Mononuclear cell (primary cell): ENCODE data around the gene HNRNPM. TPM values are rescaled to one million over a fixed set of nuclear protein-coding genes. Genes with fewer than 3 reads are reported as not detected.

Experiments used
- H3K27me3 ChIP-seq: 2 replicates; pipeline ENCODE4 v1.6.0; 2011; ENCODE audit warnings: low read length, control low read depth; ENCODE audit not compliant: insufficient read depth
- H3K4me1 ChIP-seq: 2 replicates; pipeline ENCODE4 v1.5.1; 2011; ENCODE audit warnings: mild to moderate bottlenecking, low read length, control low read depth; ENCODE audit not compliant: insufficient read depth
- H3K4me3 ChIP-seq: 2 replicates; pipeline ENCODE4 v1.5.1; 2011; ENCODE audit warnings: mild to moderate bottlenecking, low read length, moderate library complexity
- H3K9me3 ChIP-seq: 2 replicates; pipeline ENCODE4 v1.5.1; 2011; ENCODE audit warnings: low read depth, mild to moderate bottlenecking, control low read depth, low read length
- total RNA-seq: library from RNA; depleted of rRNA; stranded (reverse); fragments of >200 nt; gene quantifications from one replicate; pipeline ENCODE4 v1.2.3, GENCODE V29; 2012

Gene HNRNPM
- total RNA-seq, 1 donor, result 104 TPM

GRCh38 chr19:8483165-8483564 lies 38.4 kb downstream of the HNRNPM start:
- H3K4me1 ChIP-seq, result peaks cover 62% of the 10 kb centered on the region
- no peaks in the 10 kb centered on the region for H3K9me3 ChIP-seq

GRCh38 chr19:8484331-8484894 lies 39.6 kb downstream of the HNRNPM start:
- peaks cover 69% of the 10 kb centered on the region for H3K4me1 ChIP-seq
- no peaks in the 10 kb centered on the region for H3K27me3 ChIP-seq
- H3K4me3 ChIP-seq, result no peak overlapping the region

More at GRCh38 chr19:8483165-8483564, 38.4 kb downstream of the HNRNPM start:
- Histone ChIP-seq H3K27me3 (no peaks in the 10 kb centered on the region), H3K4me3 (no peak overlapping the region)

DNA sequence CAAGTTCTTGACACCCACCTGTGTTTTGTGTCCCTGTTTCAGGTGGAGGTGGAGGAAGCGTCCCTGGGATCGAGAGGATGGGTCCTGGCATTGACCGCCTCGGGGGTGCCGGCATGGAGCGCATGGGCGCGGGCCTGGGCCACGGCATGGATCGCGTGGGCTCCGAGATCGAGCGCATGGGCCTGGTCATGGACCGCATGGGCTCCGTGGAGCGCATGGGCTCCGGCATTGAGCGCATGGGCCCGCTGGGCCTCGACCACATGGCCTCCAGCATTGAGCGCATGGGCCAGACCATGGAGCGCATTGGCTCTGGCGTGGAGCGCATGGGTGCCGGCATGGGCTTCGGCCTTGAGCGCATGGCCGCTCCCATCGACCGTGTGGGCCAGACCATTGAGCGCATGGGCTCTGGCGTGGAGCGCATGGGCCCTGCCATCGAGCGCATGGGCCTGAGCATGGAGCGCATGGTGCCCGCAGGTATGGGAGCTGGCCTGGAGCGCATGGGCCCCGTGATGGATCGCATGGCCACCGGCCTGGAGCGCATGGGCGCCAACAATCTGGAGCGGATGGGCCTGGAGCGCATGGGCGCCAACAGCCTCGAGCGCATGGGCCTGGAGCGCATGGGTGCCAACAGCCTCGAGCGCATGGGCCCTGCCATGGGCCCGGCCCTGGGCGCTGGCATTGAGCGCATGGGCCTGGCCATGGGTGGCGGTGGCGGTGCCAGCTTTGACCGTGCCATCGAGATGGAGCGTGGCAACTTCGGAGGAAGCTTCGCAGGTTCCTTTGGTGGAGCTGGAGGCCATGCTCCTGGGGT lies 41.0 kb downstream of the HNRNPM start:
- peaks cover 75% of the 10 kb centered on the region for H3K4me1 ChIP-seq
- H3K27me3 ChIP-seq, result no peaks in the 10 kb centered on the region
- no peak overlapping the region for H3K4me3 ChIP-seq
- H3K9me3 ChIP-seq, result no peaks in the 10 kb centered on the region

More at GRCh38 chr19:8484331-8484894, 39.6 kb downstream of the HNRNPM start:
- H3K9me3 ChIP-seq, result no peaks in the 10 kb centered on the region

- Histone ChIP-seq H3K4me3 (no peak overlapping the region), H3K4me1 (peaks cover 75% of the 10 kb centered on the region), H3K27me3 (no peaks in the 10 kb centered on the region), H3K9me3 (no peaks in the 10 kb centered on the region)
Measured at GRCh38 chr19:8486661-8487136, 41.9 kb downstream of the HNRNPM start.

GRCh38 chr19:8487137-8487851 lies 42.5 kb downstream of the HNRNPM start:
- Histone ChIP-seq H3K9me3 (no peaks in the 10 kb centered on the region), H3K27me3 (no peaks in the 10 kb centered on the region), H3K4me3 (no peak overlapping the region), H3K4me1 (peaks cover 78% of the 10 kb centered on the region)

DNA sequence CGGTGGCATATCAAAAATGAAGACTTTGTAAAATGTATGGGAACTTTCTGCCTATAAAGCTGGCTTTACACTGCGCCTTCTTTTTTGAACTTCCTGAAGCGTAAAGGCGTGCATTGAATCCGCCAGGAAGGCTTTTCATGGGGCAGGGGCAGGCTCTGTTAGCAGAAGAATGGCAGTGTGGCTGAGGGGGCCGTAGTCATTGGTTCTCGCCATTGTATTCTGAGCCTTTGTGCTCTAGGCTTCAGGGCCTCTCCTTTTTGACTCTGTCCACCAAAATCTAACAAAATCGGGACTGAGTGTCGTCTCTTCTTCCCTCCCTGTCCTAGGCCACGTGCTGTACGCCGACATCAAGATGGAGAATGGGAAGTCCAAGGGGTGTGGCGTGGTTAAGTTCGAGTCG lies 43.6 kb downstream of the HNRNPM start:
- H3K4me1 ChIP-seq, result peaks cover 88% of the 10 kb centered on the region
- H3K27me3 ChIP-seq, result no peaks in the 10 kb centered on the region
- no peak overlapping the region for H3K4me3 ChIP-seq
- no peaks in the 10 kb centered on the region for H3K9me3 ChIP-seq

DNA sequence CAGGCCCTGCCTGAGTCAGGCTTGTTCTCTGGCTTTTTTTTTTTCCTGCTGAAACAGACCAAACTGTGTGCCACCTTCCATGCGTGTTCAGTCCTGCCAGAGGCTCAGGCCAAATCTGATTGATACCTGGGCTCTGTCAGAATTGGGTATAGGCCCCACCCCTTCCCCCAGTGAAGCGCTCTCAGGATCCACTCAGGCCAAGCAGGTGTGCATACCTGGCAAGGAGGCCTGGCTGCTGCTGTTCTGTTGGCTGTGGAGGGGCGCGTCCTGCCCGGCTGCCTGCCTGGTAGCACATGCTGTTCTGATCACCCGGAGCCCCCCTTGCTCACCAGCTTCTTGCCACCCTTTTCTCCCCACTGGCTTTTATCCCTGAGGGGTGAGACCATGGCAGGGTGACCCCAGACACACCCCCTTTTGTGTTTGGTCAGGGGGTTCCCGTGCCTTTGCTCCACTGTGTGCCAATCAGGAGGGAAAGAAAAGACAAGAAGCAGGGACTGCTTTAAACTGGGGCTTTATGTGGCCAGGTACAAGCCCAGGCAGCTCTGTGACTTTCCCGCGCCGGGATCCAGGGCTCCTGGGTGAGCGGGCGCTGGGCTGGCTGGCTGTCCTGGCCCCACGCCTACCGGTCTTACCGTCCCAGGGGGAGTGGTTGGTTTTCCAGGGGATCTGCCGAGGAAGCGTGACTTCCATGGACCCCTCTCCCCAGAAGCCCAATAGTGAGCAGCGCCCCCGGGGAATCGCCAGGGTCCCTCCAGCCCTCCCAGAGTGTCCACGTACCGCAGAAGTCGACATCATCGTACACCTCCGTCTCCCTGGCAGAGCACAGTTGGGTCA lies 45.0 kb downstream of the HNRNPM start:
- Histone ChIP-seq H3K27me3 (no peaks in the 10 kb centered on the region), H3K4me3 (no peak overlapping the region), H3K9me3 (no peaks in the 10 kb centered on the region), H3K4me1 (peaks cover 90% of the 10 kb centered on the region)

GRCh38 chr19:8490395-8490760 lies 45.6 kb downstream of the HNRNPM start:
- no peaks in the 10 kb centered on the region for H3K27me3 ChIP-seq
- no peak overlapping the region for H3K4me3 ChIP-seq
- peaks cover 90% of the 10 kb centered on the region for H3K4me1 ChIP-seq
- no peaks in the 10 kb centered on the region for H3K9me3 ChIP-seq

- no peak overlapping the region for H3K4me3 ChIP-seq
- H3K27me3 ChIP-seq, result no peaks in the 10 kb centered on the region
- no peaks in the 10 kb centered on the region for H3K9me3 ChIP-seq
- peaks cover 90% of the 10 kb centered on the region for H3K4me1 ChIP-seq
Measured at GRCh38 chr19:8490873-8491272, 46.1 kb downstream of the HNRNPM start.

- H3K4me1 ChIP-seq, result peaks cover 90% of the 10 kb centered on the region
- H3K9me3 ChIP-seq, result no peaks in the 10 kb centered on the region
- no peaks in the 10 kb centered on the region for H3K27me3 ChIP-seq
- H3K4me3 ChIP-seq, result no peak overlapping the region
Measured at GRCh38 chr19:8491574-8491973, 46.8 kb downstream of the HNRNPM start.

GRCh38 chr19:8494158-8494557 lies 49.4 kb downstream of the HNRNPM start:
- Histone ChIP-seq H3K9me3 (no peaks in the 10 kb centered on the region), H3K4me3 (no peak overlapping the region), H3K4me1 (peaks cover 90% of the 10 kb centered on the region), H3K27me3 (no peaks in the 10 kb centered on the region)

DNA sequence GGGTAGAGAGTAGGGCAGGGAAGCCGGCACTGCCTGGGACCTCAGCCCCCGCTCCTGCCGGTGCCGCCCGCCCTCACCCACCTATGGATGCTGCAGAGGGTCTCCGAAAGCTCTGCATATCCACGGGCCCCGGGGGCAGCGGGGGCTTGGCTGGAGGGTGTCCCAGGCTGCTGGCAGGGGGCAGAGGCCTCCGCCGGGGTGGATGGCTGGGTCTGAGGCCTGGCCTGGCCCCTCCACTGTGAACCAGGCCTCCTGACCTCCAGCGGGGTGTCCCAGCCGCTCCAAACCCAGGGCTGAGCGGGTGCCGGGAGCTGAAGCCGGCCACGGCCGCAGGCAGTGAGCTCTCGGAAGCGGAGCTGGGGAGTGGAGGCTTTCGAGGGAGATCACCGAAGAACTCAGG lies 53.5 kb downstream of the HNRNPM start:
- Histone ChIP-seq H3K9me3 (no peaks in the 10 kb centered on the region), H3K4me3 (no peak overlapping the region), H3K4me1 (peaks cover 91% of the 10 kb centered on the region), H3K27me3 (no peaks in the 10 kb centered on the region)

GRCh38 chr19:8499048-8499833 lies 54.5 kb downstream of the HNRNPM start:
- H3K9me3 ChIP-seq, result no peaks in the 10 kb centered on the region
- no peaks in the 10 kb centered on the region for H3K27me3 ChIP-seq
- peak overlapping the region; percentile 50 for H3K4me3 ChIP-seq
- H3K4me1 ChIP-seq, result peaks cover 91% of the 10 kb centered on the region

GRCh38 chr19:8500158-8500557 lies 55.4 kb downstream of the HNRNPM start:
- Histone ChIP-seq H3K9me3 (no peaks in the 10 kb centered on the region), H3K4me1 (peaks cover 91% of the 10 kb centered on the region), H3K4me3 (peak overlapping the region; percentile 50), H3K27me3 (no peaks in the 10 kb centered on the region)
